OCI-LY1 (cell line): Measurements from ENCODE around the gene RAD51B.

Source experiments
- CTCF ChIP-seq: fragments of 200-600 bp; sonication (generic), shearing (Covaris generic); IDR thresholded peaks from 2 replicates; pipeline ENCODE4 v1.5.1; 2017; ENCODE audit warnings: mild to moderate bottlenecking, antibody characterized with exemption, low read length, moderate library complexity, mixed read lengths
- EZH2 ChIP-seq: fragments of 200-600 bp; sonication (generic), shearing (Covaris generic); IDR thresholded peaks from 2 replicates; pipeline ENCODE4 v1.8.0; 2017; ENCODE audit warnings: borderline replicate concordance, mixed run types, mild to moderate bottlenecking, antibody characterized with exemption, low read length, moderate library complexity, mixed read lengths

DNA sequence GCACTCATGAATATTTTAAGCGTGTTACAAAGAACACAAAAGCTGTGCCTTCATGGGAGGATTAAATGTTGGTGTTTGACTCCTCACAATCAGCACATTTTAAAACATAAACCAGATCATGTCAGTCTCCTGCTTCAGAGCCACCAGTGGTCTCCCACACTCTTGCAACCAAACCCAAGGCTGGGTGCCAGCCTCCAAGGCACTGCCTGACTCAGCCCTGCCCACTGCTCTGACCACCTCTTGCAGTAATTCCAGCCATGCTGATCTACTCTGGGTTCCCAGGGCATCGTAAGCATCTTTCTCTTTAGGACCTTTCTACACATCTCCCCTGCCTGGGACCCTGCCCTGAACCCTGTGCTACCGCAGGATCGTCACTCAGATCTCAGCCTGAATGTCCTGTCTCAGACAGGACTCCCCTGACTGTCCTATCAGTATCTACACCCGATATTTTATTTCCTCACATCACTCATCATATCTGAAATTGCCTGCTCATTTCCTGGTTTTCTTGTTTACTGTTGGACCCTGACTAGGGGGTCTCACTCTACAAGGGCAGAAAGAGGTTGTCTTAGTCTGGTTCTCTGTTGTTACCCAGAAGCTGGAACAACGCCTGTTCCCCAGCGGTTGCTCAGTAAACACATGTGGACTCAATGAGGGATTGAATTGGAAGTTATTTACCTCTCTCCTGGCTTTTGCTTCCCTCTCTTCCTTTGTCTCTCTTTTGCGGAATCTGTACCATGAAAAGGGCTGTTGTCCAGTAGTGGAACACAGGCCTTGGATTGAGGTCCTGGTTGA is 449.8 kb downstream of the RAD51B start:
- TF ChIP-seq CTCF: no peak
- no peak for TF ChIP-seq EZH2
